ENCODE measurements around the gene TBCD.

DNA sequence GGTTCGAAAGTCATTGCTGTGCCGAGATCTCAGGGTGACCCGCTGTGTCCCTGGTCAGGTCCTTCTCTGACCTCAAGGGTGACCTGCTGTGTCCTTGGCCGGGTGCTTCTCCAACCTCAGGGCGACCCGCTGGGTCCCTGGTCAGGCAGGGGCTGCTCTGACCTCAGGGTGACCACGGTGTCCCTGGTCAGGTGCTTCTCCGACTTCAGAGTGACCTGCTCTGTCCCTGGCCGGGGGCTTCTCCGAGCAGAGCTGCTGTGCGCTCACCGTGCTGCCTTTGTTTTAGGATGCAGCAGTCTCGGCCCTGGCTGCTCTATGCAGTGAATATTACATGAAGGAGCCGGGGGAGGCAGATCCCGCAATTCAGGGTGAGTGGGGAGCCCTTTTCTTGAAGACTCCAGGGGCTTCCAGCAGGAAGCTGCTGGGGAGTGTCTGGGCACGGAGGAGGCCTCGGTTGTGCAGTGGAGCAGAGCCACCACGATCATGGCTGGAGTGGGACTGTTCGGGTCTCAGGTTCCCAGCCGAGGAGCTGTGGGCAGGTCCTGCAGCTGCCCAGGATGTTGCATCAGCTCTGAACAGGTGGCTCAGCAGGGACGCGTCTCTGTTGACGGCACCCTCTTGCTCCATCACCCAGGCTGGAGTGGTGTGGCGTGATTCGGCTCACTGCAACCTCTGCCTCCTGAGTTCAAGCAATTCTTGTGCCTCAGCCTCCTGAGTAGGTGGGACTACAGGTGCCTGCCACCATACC is 171.7 kb downstream of the TBCD start:
- TF ChIP-seq, protein P1, sequence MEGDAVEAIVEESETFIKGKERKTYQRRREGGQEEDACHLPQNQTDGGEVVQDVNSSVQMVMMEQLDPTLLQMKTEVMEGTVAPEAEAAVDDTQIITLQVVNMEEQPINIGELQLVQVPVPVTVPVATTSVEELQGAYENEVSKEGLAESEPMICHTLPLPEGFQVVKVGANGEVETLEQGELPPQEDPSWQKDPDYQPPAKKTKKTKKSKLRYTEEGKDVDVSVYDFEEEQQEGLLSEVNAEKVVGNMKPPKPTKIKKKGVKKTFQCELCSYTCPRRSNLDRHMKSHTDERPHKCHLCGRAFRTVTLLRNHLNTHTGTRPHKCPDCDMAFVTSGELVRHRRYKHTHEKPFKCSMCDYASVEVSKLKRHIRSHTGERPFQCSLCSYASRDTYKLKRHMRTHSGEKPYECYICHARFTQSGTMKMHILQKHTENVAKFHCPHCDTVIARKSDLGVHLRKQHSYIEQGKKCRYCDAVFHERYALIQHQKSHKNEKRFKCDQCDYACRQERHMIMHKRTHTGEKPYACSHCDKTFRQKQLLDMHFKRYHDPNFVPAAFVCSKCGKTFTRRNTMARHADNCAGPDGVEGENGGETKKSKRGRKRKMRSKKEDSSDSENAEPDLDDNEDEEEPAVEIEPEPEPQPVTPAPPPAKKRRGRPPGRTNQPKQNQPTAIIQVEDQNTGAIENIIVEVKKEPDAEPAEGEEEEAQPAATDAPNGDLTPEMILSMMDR (conservative IDR thresholded peaks at IDR 0.05): no peak
- TF ChIP-seq ZFX (IDR thresholded peaks at IDR 0.05): no peak

All from C4-2B (cell line).